GM19023 (cell line): ENCODE data around the gene FAM193B.
"Not testable (repeated sequence)": the region's sequence is repeated elsewhere in the genome, so short reads cannot be mapped to it uniquely, and the experiment has no call there.

Experiments used
- ATAC-seq: cut with Tn5 transposase; IDR thresholded peaks from one replicate; pipeline ENCODE4 v1.9.1; 2021; ENCODE audit warnings: mild to moderate bottlenecking, moderate library complexity; ENCODE audit not compliant: unreplicated experiment

Gene FAM193B

DNA sequence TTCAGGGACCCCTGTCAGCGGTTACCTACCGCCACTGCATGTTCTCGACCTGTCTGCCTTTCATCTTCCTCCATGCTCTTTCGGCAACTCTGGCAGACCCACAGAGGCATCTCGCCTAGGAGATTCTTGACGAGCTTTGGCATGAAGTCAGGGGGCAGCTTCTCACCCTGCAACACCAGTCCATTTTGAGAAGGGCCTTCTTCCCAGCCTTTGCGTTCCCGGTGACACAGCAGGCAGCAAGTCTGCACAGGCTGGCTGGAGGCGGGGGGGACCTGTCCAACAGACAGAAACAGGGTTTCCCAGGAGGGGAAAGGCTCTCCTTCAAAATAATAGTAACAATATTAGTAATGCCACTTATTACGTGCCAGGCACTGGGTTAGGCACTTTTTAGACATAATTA is 15.5 kb downstream of the FAM193B start:
- no peak for ATAC-seq

DNA sequence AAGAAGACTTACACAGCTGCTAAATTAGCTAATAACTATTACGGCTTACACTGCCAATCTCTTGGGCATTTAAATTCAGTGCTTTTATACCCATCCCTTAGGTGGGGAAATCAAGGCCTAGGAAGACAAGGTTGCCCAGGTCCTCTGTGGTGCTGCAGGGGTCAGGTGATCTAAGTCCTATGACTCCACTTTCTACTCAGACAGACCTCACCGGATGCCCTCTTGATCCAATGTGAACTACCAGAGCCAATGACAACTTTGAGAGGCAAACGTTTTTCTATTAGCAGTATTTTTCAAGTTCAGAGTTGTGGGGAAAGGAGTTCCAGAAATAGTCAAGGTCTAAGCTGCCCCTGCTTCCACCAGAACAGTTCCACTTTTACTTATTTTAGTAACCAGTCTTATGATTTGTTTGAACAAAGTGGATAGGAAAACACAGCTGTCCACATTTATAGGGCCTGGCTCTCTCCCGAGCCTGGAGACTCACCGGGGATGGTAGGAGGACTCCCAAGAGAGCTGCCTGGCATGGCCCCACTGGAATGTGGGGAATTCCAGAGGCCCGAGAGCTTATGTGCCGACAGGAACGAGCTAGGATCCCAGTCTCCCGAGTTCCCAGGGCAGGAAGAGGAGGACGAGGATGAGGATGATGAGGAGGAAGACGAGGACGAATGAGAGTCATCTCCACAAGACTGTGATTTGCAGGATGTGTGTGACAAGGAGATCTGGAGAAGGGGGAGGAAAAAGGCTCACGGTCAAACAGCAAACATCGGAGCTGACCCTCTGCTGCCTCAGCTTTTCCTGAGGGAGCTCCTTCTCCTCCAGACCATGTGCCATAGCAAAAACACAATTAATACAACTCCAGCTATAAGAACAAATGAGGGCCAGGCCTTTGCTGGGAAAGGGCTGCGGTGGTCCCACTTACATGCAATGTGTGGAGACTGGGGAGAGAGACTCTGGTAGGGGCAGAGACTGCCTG is 16.7 kb downstream of the FAM193B start:
- ATAC-seq, result no peak

DNA sequence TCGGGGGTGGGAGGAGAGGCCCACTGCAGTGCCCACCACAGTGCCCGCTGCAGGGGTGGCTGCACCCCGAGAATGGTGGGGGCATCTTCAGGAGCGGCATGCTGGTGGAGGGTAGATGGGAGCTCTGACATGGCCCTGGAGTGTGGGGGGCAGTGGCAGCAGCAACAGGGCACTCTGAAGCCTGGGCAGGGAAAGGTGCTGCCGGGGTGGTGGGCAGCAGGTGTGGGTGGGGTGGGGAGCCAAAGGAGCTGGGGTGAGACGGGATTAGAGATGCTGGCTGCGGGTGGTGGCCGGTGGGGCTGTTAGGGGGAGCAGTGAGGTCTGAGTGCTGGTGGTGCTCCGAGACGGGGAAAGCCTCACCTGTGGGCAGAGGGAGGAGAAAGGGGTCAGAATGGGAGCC is 18.0 kb downstream of the FAM193B start:
- ATAC-seq, result no peak

DNA sequence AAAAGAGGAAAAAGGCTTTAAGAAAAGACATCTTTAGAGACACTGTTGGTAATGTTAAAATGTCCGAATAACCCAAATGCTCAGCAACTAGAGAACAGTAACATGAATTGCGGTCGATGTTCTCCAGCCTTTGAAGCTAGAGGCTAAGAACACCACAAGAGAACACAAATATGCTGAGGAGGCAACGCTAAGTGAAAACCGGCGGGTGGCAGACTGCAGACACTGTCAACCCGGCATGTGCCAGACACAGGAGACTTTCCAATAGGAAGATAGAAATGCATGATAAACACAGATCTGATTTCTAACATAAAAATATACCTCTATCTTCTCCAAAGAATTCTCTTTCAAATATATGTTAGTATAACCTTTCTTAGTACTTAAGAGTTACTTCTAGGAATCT is 19.2 kb downstream of the FAM193B start:
- ATAC-seq, result no peak

DNA sequence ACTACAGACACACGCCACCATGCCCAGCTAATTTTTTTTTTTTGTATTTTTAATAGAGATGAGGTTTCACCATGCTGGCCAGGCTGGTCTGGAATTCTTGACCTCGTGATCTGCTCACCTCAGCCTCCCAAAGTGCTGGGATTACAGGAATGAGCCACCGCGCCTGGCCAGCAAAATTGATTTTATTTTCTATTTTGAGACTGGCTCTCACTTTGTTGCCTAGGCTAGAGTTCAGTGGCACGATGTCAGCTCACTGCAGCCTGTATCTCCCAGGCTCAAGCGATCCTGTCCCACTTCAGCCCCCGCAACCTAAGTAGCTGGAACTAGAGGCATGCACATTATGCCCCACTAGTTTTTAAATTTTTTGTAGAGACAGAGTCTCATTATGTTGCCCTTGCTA is 19.9 kb downstream of the FAM193B start:
- not testable (repeated sequence) for ATAC-seq

DNA sequence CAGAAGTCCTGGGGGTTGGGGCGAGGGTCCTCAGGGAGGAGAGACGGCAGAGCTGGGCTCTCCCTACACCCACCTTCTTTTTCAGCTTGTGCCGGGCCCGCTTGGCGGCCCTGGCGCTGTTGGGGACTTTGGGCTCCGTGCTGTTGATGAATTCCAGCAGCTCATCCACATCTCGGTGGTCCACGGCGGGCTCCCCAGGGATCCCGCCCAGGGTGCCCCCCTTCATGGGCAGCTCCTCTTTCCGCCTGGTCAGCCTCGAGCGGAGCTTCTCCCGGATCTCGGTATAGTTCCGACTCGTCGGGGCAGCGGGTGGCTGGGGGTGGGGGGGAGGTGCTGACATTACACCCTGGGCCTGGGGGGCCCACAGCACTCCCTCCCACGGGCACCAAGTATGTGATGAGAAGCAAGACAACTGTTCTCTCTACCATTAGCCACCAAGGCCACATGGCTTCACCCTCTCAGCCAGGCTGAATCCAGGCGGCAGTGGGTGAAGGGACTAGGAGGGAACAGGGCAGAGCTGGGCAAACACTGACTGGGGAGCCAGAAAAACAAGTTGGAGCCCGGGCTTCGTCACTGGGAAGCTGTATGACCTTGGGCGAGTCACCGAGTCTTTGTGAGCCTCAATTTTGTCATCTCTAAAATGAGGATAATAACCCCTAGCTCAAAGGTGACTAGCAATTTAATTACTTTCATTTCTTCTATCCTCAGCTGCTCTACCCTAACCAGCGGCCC is 23.0 kb downstream of the FAM193B start:
- ATAC-seq, result no peak

DNA sequence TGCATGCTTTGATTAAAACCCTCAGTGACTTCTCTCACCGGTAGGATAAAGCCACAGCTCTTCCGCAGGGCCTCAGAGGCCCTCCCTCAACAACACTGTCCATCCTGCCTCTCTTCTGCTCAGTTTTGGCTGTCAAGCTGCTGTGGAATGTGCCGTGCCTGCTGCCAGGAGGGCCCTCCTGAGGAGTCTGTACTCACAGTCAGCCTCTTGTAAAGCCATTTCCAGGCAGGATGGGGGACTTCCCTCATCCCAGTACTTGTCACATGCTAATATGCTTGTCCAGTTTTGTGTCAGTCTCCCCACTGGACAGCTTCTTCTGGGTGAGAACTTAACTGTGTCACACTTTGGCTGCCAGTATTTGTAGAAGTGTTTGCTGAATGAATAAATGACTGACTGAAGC is 23.7 kb downstream of the FAM193B start:
- ATAC-seq, result no peak

DNA sequence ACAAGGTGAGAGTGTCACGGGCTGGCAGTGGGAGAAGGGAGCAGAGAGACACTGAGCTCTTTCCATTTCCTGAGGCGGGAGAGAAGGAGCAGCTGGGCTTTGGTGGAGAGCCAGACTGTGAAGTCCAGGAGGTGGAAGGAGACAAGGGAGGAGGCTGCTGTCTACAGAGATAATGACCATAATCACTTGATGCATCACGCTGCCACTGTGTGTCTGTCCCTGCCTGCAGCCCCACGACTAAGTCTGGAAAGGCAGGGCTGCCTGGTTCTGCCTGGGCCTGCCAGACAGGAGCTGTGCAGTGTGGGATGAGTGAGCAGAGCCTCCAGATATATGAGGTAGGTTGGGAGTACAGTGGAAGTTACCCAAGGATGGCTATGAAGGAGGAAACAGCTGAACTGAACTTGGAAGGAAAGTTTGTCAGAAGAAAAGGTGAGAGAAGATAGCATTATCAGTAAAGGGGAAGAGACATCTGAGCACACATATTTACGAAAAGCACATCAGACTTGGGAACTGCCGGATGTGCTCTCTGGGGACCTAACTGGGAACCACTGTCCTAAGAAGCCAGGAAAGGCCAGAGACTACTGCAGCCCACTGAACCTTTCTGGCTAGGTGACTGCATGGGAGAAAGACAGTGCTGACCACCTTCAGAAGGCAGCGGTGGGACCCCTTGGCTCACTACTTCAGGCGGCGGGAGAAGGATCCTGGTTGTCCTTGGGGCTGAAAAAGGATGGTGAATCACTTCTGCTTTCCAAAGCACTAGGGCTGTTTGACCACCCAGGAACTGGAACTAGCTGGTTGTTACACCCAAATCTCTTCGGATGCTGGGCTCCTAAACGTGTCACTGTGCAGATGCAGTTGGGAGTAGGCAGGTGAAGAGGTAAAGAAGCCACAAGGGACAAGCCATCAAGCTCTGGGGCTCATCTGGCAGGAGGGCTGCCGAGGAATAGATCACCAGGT is 24.8 kb downstream of the FAM193B start:
- ATAC-seq, result no peak

DNA sequence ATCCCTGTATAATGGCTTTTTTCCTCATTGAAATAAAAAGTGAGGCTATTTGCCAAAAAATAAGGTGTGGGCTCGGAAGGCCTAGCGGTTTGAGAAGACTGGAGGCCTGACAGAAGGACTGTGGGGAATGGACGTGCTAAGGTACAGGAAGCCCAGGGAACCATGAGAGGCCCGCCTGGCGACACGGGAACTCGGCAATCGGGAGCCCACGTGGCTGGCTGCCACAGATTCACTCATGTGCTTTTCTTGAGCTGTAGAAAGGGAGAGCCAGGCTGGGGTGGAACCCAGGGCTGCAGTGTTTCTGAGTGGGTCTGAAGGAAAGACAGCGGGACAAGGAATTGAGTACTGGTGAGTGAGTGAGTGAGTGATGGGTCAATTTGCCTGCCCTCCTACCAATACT is 25.7 kb downstream of the FAM193B start:
- ATAC-seq, result no peak

DNA sequence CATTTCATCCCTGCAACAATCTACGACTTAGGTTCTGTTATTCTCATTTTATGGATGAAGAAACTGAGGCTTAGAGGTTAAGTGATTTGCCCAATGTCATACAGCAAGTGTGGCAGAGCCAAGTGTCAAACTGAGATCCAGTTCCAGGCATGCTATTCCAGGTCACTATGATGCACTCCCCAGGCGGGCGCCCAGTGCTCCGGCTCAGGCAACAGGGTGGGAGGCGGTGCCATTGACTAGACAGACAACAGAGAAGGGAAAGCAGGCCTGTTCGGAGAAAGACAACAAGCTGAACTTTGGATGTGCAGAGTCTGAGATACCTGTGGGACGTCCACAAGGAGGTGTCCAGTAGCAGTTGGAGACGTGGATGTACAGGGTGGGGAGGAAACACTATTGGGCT is 26.8 kb downstream of the FAM193B start:
- ATAC-seq, result no peak

DNA sequence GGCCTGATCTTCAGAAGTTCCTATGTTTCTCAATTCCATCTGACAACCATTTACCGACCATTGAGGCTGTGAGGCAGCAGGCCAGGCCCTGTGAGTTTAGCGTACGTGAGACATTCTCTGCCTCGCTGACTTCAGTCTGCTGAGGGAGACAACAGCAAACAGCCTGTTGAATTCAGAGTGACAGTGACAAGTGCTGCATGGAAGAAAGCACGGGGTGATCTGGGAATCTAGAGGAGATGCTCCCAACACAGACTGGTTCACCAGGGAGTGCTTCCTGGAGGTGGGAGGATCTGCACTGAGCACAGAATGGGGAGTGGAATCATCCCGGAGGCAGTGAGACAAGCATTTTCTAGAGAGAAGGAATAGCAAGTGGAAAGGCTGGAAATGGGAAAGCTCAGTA is 27.6 kb downstream of the FAM193B start:
- no peak for ATAC-seq

DNA sequence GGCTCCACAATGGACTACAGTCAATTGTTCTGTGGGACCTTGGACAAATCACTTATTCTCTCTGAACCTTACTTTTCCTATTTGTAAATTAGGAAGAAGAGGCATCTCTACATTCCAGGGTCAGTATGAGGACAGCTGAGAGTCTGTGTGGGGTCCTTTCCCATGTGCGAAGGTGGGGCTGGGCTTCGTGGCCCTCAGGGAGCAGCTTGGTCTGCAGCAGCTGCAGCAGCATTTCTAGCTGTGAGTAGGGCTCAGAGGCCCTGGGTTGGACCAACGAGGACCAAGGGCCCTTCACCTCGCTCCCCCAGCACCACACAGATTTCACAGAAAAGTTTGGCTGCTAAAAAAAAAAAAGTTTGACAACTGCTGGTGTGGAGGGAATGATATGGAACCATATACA is 28.2 kb downstream of the FAM193B start:
- no peak for ATAC-seq

DNA sequence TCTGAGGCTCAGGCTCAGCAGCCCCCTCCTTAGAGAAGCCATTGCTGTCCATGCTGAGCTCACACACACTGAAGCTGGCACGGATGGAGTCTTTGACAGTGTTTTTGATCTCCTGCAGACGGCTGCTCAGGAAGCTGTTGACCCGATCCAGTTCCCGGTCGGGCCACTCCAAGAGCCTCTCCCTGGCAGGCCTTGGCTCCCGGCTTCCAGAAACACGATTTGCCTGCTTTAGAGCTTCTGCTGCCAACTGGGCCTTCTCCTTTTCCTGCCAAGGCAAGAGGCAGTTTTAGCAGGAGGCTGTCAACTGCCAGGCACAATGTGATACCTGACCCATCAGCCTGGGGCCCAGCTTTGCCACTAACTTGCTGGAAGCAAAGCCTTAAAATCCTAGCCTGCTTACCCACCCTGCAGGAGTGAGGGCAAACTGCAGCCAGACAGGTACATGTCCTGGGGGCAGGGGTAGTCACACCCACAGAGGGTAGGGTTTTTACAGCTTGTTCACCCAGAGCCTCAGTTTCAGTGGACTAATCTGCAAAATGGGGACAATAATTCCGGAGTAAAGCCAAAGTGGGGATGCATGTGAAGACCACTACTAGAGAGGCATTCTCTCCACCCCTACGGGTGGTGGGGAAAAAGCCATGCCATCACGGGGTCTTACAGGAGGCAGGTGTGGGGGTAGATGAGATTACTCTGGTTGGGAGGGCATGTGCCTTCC is 29.3 kb downstream of the FAM193B start:
- no peak for ATAC-seq

DNA sequence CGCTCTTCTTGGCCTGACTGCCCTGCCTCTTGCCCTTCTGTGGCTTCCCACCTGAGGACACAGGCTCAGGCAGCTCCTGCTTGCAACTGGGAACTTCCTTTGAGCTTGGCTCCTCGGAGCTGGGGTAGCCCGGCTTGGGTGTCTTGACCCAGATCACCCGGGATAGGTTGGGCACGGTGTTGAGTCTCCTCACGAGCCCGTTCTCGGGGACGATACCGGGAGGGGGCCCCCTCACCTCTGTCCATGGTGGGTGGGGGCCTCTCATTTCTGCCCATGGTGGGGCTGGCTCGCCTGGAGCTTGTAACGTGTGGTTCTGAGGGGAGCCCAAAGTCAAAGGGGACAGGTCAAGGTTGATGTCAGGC is 29.8 kb downstream of the FAM193B start:
- no peak for ATAC-seq

DNA sequence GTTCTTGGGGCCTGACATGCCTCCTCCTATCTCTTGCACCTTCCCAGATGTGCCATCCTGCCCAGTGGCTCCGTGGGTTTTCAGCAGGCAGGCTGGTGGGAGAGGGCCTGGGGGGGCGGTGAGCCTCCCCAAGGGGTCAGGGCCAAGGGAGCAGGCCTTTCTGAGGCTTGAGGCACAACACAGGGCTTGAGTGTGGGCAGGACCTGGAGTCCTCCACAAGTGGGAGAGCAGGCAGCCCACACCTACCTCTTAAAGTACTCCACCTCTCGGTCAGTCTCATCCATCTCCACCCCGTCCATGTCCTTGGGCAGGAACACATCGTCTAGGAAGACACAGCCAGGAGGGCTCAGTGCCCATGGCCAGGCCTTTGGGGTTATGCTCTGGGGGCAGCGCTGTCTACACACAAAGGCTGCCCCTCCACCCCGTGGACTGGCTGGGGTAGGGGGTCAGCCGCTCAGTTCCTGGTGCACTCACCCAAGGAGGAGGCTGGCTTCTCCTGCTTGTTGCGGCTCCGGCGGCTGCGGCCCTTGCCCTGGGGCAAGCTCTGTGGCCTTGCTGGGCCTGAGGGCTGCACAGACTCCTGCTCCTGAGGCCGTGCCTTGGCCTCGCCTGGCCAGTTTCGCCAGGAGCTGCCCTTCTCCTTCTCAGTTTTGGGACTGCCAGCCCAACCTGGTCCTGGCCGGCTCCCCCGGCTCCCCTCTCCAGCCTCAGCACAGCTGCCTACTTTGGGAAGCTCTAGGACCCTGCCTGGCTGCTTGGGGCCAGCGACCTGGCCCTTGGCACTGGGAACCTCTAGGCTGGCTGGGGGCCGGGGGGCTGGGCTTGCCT is 30.4 kb downstream of the FAM193B start:
- ATAC-seq, result no peak

DNA sequence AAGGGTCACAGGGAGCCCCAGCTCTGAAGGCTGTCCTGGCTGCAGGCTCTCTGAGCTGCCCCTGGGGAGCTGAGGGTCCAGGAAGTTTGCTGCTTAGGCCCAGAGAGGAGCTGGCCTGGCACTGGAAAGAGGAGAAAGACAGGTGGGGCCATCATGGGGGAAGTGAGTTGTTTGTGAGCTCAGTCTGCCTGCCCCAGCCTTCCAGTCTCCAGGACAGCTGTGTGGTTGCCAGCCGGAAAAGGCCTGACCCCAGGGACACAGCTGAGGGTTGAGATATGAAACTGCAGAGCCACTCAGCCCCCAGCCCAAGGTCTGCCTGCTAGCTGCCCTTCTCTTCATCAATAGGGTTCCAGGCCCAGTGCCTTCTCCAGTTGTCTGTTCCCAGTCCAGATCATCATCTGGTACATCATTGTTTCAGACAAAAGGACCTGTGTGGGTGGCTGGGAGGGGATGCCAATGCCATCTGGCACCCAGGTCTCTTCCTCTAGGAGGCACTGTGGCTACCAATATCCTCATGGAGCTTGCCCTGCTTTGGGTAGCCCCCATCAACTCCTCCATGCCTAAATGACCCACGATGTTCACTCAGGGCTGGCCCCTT is 33.3 kb downstream of the FAM193B start:
- ATAC-seq, result no peak

DNA sequence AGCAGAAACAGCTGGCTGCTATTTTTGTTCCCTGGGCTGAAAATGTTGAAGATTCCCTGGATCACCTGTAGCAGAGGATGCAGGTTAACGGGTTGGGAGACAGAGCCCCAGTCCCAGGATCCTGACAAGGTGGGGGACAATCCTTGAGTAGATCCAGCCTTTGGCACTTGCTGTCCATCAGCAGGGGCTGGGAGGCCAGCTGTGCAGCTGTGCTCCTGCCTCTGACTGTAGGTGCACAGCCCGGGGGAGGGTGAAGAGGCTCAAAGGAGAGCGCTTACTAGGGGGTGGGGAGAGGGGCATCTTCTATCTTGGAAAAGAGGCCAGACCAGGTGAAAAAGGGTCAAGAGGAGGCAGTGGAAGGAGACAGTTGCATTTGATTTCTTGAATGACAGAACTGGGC is 34.1 kb downstream of the FAM193B start:
- ATAC-seq, result no peak

DNA sequence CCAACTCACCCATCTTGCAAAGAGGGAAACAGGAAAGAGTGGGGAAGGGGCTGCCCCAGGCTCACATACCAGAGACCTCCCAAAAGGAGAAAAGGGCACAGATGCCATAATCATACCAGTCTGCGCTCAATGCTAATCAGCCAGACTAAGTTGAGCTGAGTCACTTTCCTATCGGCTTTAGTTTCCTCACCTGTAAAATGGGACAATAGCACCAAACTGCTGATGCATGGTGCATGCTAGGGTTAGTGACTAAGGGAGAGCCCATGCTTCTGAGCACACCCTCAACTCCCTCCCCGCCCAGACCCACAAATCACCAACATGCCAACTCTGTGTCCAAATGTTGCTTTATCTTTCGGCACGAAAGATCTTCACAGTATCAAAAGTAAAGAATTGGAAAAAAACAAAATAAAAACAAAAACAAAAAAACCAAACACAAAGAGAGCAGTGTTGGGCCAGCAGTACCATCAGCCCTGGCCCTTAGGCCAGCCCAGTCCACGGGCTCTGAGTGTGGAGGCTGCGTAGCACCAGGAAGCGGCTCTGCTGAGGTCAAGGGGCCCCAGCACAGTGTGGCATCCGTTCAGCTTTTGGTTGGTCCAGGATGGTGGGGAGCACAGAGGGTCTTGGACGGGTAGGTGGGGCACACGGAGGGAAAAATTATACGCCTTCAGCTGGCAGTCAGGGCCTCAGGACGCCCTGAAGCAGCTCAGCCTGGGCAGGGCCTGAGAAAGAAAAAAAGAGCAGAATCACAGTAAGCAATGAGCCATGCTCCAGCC is 34.7 kb downstream of the FAM193B start:
- no peak for ATAC-seq
